ENCODE measurements around the gene SLC4A2. TPM values are rescaled to one million over a fixed set of nuclear protein-coding genes. Genes with fewer than 3 reads are reported as not detected.

Gene SLC4A2
- total RNA-seq, 3 donors from 2014 or later (not counting 1 experiment from before 2014, with no cell fraction given): 60.4 to 87.3 (median 66.1) TPM

- H3K36me3 Mint-ChIP-seq: no peaks in the 10 kb centered on the region
- no peak for TF ChIP-seq CTCF (IDR thresholded peaks at IDR 0.05)
- no peaks in the 10 kb centered on the region for H3K27me3 Mint-ChIP-seq (ENCODE audit: low read depth in 2 of 2)
- Histone ChIP-seq H3K27me3 (ENCODE audit: control insufficient read depth, insufficient read depth, low read length) (no peaks in the 10 kb centered on the region), H3K9me3 (ENCODE audit: control insufficient read depth, insufficient read depth, low read length) (no peaks in the 10 kb centered on the region), H3K36me3 (ENCODE audit: control insufficient read depth, insufficient read depth, low read length) (no peaks in the 10 kb centered on the region), H3K4me3 (ENCODE audit: low read length) (no peak overlapping the region), H3K4me1 (ENCODE audit: control insufficient read depth, insufficient read depth, low read length) (peaks cover 34% of the 10 kb centered on the region), H3K27ac (ENCODE audit: low read length) (no peak overlapping the region)
- no peak for ATAC-seq
- no peaks in the 10 kb centered on the region for H3K9me3 Mint-ChIP-seq
- peaks cover 19 to 28% of the 10 kb centered on the region in 2 donors for H3K4me1 Mint-ChIP-seq
- no peak overlapping the region for H3K4me3 Mint-ChIP-seq
- 97% methylated on average over 7 of the region's 7 CpGs for WGBS (ENCODE audit: insufficient coverage)
- DNase-seq: no peak
- no peak overlapping the region for H3K27ac Mint-ChIP-seq
- intact Hi-C loops (cut with micrococcal nuclease): no loop called here
These were observed 31.6 kb downstream of the SLC4A2 start for GRCh38 chr7:151091003-151091402.

- intact Hi-C loops (cut with micrococcal nuclease): no loop called here
- H3K36me3 Mint-ChIP-seq: no peaks in the 10 kb centered on the region
- TF ChIP-seq CTCF (IDR thresholded peaks at IDR 0.05): no peak
- Histone ChIP-seq H3K27me3 (ENCODE audit: control insufficient read depth, insufficient read depth, low read length) (no peaks in the 10 kb centered on the region), H3K4me3 (ENCODE audit: low read length) (no peak overlapping the region), H3K27ac (ENCODE audit: low read length) (no peak overlapping the region), H3K9me3 (ENCODE audit: control insufficient read depth, insufficient read depth, low read length) (no peaks in the 10 kb centered on the region), H3K36me3 (ENCODE audit: control insufficient read depth, insufficient read depth, low read length) (no peaks in the 10 kb centered on the region), H3K4me1 (ENCODE audit: control insufficient read depth, insufficient read depth, low read length) (peaks cover 34% of the 10 kb centered on the region)
- H3K4me1 Mint-ChIP-seq: peaks cover 19 to 26% of the 10 kb centered on the region in 2 donors
- no peak overlapping the region for H3K27ac Mint-ChIP-seq
- no peak overlapping the region for H3K4me3 Mint-ChIP-seq
- DNase-seq (peak in 1 of 2 donors; percentile 47), ATAC-seq (no peak)
- 80% methylated on average over 6 of the region's 6 CpGs for WGBS (ENCODE audit: insufficient coverage)
- no peaks in the 10 kb centered on the region for H3K9me3 Mint-ChIP-seq
- no peaks in the 10 kb centered on the region for H3K27me3 Mint-ChIP-seq (ENCODE audit: low read depth in 2 of 2)
These were observed 32.0 kb downstream of the SLC4A2 start for GRCh38 chr7:151091431-151091830.

GRCh38 chr7:151091988-151092387, 32.6 kb downstream of the SLC4A2 start:
- Mint-ChIP-seq H3K36me3 (no peaks in the 10 kb centered on the region), H3K4me1 (peaks cover 19 to 25% of the 10 kb centered on the region in 2 donors)

More at GRCh38 chr7:151091988-151092387, 32.6 kb downstream of the SLC4A2 start:
- H3K9me3 ChIP-seq (ENCODE audit: control insufficient read depth, insufficient read depth, low read length): no peaks in the 10 kb centered on the region
- H3K27me3 ChIP-seq (ENCODE audit: control insufficient read depth, insufficient read depth, low read length): no peaks in the 10 kb centered on the region
- DNase-seq (no peak), ATAC-seq (no peak)
- no peaks in the 10 kb centered on the region for H3K27me3 Mint-ChIP-seq (ENCODE audit: low read depth in 2 of 2)
- H3K4me3 ChIP-seq (ENCODE audit: low read length): no peak overlapping the region
- WGBS (ENCODE audit: insufficient coverage): 93% methylated on average over 14 of the region's 14 CpGs
- H3K9me3 Mint-ChIP-seq: no peaks in the 10 kb centered on the region
- H3K36me3 ChIP-seq (ENCODE audit: control insufficient read depth, insufficient read depth, low read length): no peaks in the 10 kb centered on the region
- no peak overlapping the region for H3K27ac ChIP-seq (ENCODE audit: low read length)
- no peak overlapping the region for H3K27ac Mint-ChIP-seq
- H3K4me1 ChIP-seq (ENCODE audit: control insufficient read depth, insufficient read depth, low read length): peaks cover 32% of the 10 kb centered on the region
- no peak for TF ChIP-seq CTCF (IDR thresholded peaks at IDR 0.05)
- intact Hi-C loops (cut with micrococcal nuclease): no loop called here
- H3K4me3 Mint-ChIP-seq: no peak overlapping the region
